ENCODE measurements around the gene S100P.

DNA sequence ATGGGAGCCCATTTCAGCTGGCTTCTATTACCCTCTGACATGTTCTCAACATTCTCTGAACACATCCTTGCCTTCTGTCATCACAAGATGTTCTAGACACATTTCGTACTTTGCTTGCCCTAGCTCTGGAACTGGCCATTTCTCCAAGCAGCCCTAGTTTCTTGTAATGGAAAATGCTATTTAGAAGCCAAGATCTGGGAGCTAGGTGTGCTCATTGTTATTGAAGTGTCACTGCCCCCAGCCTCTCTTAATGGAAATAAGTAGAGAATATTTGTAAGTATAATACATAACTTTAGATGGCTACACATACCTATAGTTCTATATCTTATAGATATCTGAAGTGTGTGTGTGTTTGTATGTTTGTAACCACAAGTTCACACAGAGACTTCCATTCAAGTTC, 9.1 kb downstream of the S100P start:
- TF ChIP-seq, protein P1, sequence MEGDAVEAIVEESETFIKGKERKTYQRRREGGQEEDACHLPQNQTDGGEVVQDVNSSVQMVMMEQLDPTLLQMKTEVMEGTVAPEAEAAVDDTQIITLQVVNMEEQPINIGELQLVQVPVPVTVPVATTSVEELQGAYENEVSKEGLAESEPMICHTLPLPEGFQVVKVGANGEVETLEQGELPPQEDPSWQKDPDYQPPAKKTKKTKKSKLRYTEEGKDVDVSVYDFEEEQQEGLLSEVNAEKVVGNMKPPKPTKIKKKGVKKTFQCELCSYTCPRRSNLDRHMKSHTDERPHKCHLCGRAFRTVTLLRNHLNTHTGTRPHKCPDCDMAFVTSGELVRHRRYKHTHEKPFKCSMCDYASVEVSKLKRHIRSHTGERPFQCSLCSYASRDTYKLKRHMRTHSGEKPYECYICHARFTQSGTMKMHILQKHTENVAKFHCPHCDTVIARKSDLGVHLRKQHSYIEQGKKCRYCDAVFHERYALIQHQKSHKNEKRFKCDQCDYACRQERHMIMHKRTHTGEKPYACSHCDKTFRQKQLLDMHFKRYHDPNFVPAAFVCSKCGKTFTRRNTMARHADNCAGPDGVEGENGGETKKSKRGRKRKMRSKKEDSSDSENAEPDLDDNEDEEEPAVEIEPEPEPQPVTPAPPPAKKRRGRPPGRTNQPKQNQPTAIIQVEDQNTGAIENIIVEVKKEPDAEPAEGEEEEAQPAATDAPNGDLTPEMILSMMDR (IDR thresholded peaks at IDR 0.05) = no peak
- no peak for TF ChIP-seq EP300 (IDR thresholded peaks at IDR 0.05)
- TF ChIP-seq POLR2A (IDR thresholded peaks at IDR 0.05) = no peak
- TF ChIP-seq POLR2AphosphoS5 (IDR thresholded peaks at IDR 0.05) = no peak

All from gastroesophageal sphincter (tissue), 3 donors.